Neuronal stem cell (in vitro differentiated cells): ENCODE measurements around the gene PSMG3.

ENCODE experiments used
- DNase-seq: peaks from one replicate; pipeline ENCODE4 v3.0.0-alpha.2; 2013; ENCODE audit warnings: low spot score
- H2AFZ ChIP-seq: one replicate; pipeline ENCODE4 v1.6.1; 2013; ENCODE audit warnings: mild to moderate bottlenecking, low read length, inconsistent platforms
- H2AK5ac ChIP-seq: 2 replicates; pipeline ENCODE4 v1.6.1; 2013; ENCODE audit warnings: low read depth, mild to moderate bottlenecking, inconsistent platforms, low read length, moderate library complexity, mixed read lengths
- H2BK120ac ChIP-seq: 2 replicates; pipeline ENCODE4 v1.6.1; 2013; ENCODE audit warnings: low read depth, mild to moderate bottlenecking, inconsistent platforms, low read length, moderate library complexity, mixed read lengths
- H2BK12ac ChIP-seq: one replicate; pipeline ENCODE4 v1.6.1; 2013; ENCODE audit warnings: low read length, inconsistent platforms
- H2BK15ac ChIP-seq: 2 replicates; pipeline ENCODE4 v1.6.1; 2013; ENCODE audit warnings: mild to moderate bottlenecking, low read length, inconsistent platforms, mixed read lengths
- H2BK5ac ChIP-seq: one replicate; pipeline ENCODE4 v1.6.1; 2013; ENCODE audit warnings: inconsistent platforms, mild to moderate bottlenecking, low read length, moderate library complexity
- H3K14ac ChIP-seq: one replicate; pipeline ENCODE4 v1.6.1; 2013; ENCODE audit warnings: low read length, inconsistent platforms
- H3K18ac ChIP-seq: 2 replicates; pipeline ENCODE4 v1.6.1; 2013; ENCODE audit warnings: low read length, inconsistent platforms
- H3K23ac ChIP-seq: 2 replicates; pipeline ENCODE4 v1.6.1; 2013; ENCODE audit warnings: low read depth, mild to moderate bottlenecking, mixed read lengths, low read length, inconsistent platforms; ENCODE audit not compliant: poor library complexity
- H3K27ac ChIP-seq: replicated peaks from 3 replicates; pipeline ENCODE4 v1.5.1; 2013; ENCODE audit warnings: low read length, inconsistent platforms
- H3K27me3 ChIP-seq, 3 experiments: 2 replicates each; pipeline ENCODE4 v1.6.1; 2013; ENCODE audit warnings: low read length in 3 of 3, mild to moderate bottlenecking in 2 of 3, inconsistent platforms in 1 of 3, low read depth in 1 of 3, mixed read lengths in 1 of 3, moderate library complexity in 1 of 3; ENCODE audit not compliant: control insufficient read depth in 3 of 3, insufficient read depth in 3 of 3
- H3K36me3 ChIP-seq, 2 donors: replicated peaks in 1 of 2; 2 replicates each; pipeline ENCODE4 v1.6.1; 2013; ENCODE audit warnings: low read length in 2 of 2; ENCODE audit not compliant: control insufficient read depth in 2 of 2, insufficient read depth in 2 of 2
- H3K4ac ChIP-seq: 2 replicates; pipeline ENCODE4 v1.6.1; 2013; ENCODE audit warnings: inconsistent platforms, mild to moderate bottlenecking, low read length, moderate library complexity
- H3K4me1 ChIP-seq, 2 donors: 1 replicate in 1 of 2; 2 replicates in 1 of 2; pipeline ENCODE4 v1.6.1; 2013; ENCODE audit warnings: low read length in 2 of 2, low read depth in 1 of 2; ENCODE audit not compliant: control insufficient read depth in 2 of 2, insufficient read depth in 1 of 2
- H3K4me2 ChIP-seq: one replicate; pipeline ENCODE4 v1.6.1; 2013; ENCODE audit warnings: mild to moderate bottlenecking, low read length, inconsistent platforms; ENCODE audit not compliant: insufficient read depth, poor library complexity, severe bottlenecking
- H3K4me3 ChIP-seq, 2 donors: 2 replicates each; pipeline ENCODE4 v1.5.1; 2013; ENCODE audit warnings: low read length in 2 of 2, mild to moderate bottlenecking in 2 of 2, inconsistent platforms in 1 of 2, moderate library complexity in 1 of 2
- H3K79me1 ChIP-seq: one replicate; pipeline ENCODE4 v1.6.1; 2013; ENCODE audit warnings: low read depth, mild to moderate bottlenecking, inconsistent platforms, low read length, moderate library complexity
- H3K9ac ChIP-seq: one replicate; pipeline ENCODE4 v1.6.1; 2013; ENCODE audit warnings: mild to moderate bottlenecking, low read depth, low read length, inconsistent platforms; ENCODE audit not compliant: poor library complexity
- H3K9me3 ChIP-seq, 2 donors: replicated peaks in 1 of 2; 2 replicates each; pipeline versions ENCODE3 to v1.6.1; 2013; ENCODE audit warnings: low read length in 2 of 2, mild to moderate bottlenecking in 2 of 2, inconsistent platforms in 1 of 2, low read depth in 1 of 2, mixed read lengths in 1 of 2, moderate library complexity in 1 of 2; ENCODE audit not compliant: control insufficient read depth in 2 of 2, insufficient read depth in 1 of 2
- H4K8ac ChIP-seq: one replicate; pipeline ENCODE4 v1.6.1; 2013; ENCODE audit warnings: low read depth, mild to moderate bottlenecking, inconsistent platforms, low read length, moderate library complexity
- H4K91ac ChIP-seq: one replicate; pipeline ENCODE4 v1.6.1; 2013; ENCODE audit warnings: low read length, low read depth, mild to moderate bottlenecking, inconsistent platforms; ENCODE audit not compliant: poor library complexity
- WGBS, 2 donors: extraction: QIAGEN DNeasy Blood & Tissue Kit; methylation state at CpG; one replicate each; pipeline ENCODE4 v1.1.7; 2013; ENCODE audit warnings: missing lambda C conversion rate in 2 of 2, mixed read lengths in 1 of 2; ENCODE audit not compliant: insufficient read length in 2 of 2, insufficient replicate concordance in 1 of 2; ENCODE audit errors: extremely low coverage in 2 of 2; 5-methylcytosine and 5-hydroxymethylcytosine counted together

Gene PSMG3

GRCh38 chr7:1557771-1558170, 12.1 kb downstream of the PSMG3 start:
- Histone ChIP-seq H3K27me3 (no peaks in the 10 kb centered on the region), H3K4me3 (no peak overlapping the region), H3K18ac (peak overlapping the region; percentile 58), H3K9ac (peak overlapping the region; percentile 78), H3K79me1 (no peaks in the 10 kb centered on the region), H3K4me2 (no peak overlapping the region), H4K91ac (no peak overlapping the region), H2BK120ac (peak overlapping the region; percentile 95), H4K8ac (no peak overlapping the region), H2BK5ac (peak overlapping the region; percentile 69), H2AK5ac (peak overlapping the region; percentile 97), H3K9me3 (no peaks in the 10 kb centered on the region), H3K27ac (no peak overlapping the region), H3K14ac (no peak overlapping the region), H3K36me3 (no peaks in the 10 kb centered on the region), H2BK12ac (no peak overlapping the region), H3K4ac (peak overlapping the region; percentile 66), H3K23ac (peak overlapping the region; percentile 62), H2BK15ac (peak overlapping the region; percentile 96), H2AFZ (peak overlapping the region; percentile 60), H3K4me1 (peaks cover 11 to 16% of the 10 kb centered on the region in 2 donors)
- no CpG with 5 or more reads among the region's 10 CpGs for WGBS, 2 donors
- DNase-seq: no peak

GRCh38 chr7:1557006-1557405, 12.8 kb downstream of the PSMG3 start:
- H3K27me3 ChIP-seq: no peaks in the 10 kb centered on the region
- no peak overlapping the region for H3K4me2 ChIP-seq
- no peak overlapping the region for H3K27ac ChIP-seq
- H3K9ac ChIP-seq: no peak overlapping the region
- H3K9me3 ChIP-seq: no peaks in the 10 kb centered on the region
- H2AK5ac ChIP-seq: peak overlapping the region; percentile 60
- no peak overlapping the region for H2BK15ac ChIP-seq
- H3K23ac ChIP-seq: no peak overlapping the region
- peaks cover 11 to 14% of the 10 kb centered on the region in 2 donors for H3K4me1 ChIP-seq
- H3K14ac ChIP-seq: no peak overlapping the region
- WGBS, 2 donors: no CpG with 5 or more reads among the region's 7 CpGs
- DNase-seq: no peak
- no peak overlapping the region for H4K8ac ChIP-seq
- no peaks in the 10 kb centered on the region for H3K79me1 ChIP-seq
- H2BK5ac ChIP-seq: no peak overlapping the region
- no peak overlapping the region for H3K4ac ChIP-seq
- H2BK12ac ChIP-seq: no peak overlapping the region
- no peak overlapping the region for H3K4me3 ChIP-seq
- no peak overlapping the region for H2BK120ac ChIP-seq
- no peak overlapping the region for H2AFZ ChIP-seq
- H3K36me3 ChIP-seq: no peaks in the 10 kb centered on the region
- no peak overlapping the region for H4K91ac ChIP-seq
- H3K18ac ChIP-seq: no peak overlapping the region

GRCh38 chr7:1555813-1556543, 13.9 kb downstream of the PSMG3 start, which contains the start of gene TMEM184A:
Gene TMEM184A, minus strand, starts transcription at chr7:1556205. Its CDS starts 721 bp downstream, at chr7:1555484.
- no peaks in the 10 kb centered on the region for H3K27me3 ChIP-seq
- H2BK12ac ChIP-seq: peak within 1 kb of the TSS; percentile 84
- no peak within 1 kb of the TSS for H3K27ac ChIP-seq
- peak within 1 kb of the TSS; percentile 89 for H3K14ac ChIP-seq
- no CpG with 5 or more reads among the region's 23 CpGs for WGBS, 2 donors
- H4K91ac ChIP-seq: peak within 1 kb of the TSS; percentile 79
- H3K4ac ChIP-seq: peak within 1 kb of the TSS; percentile 94
- H3K79me1 ChIP-seq: no peaks in the 10 kb centered on the region
- peak within 1 kb of the TSS; percentile 83 for H2BK5ac ChIP-seq
- H4K8ac ChIP-seq: peak within 1 kb of the TSS; percentile 43
- DNase-seq: no peak
- H3K4me3 ChIP-seq: peak within 1 kb of the TSS in 1 of 2 donors; percentile 33
- peak within 1 kb of the TSS; percentile 91 for H3K23ac ChIP-seq
- H3K36me3 ChIP-seq: no peaks in the 10 kb centered on the region
- H3K18ac ChIP-seq: peak within 1 kb of the TSS; percentile 94
- no peaks in the 10 kb centered on the region for H3K9me3 ChIP-seq
- H2BK120ac ChIP-seq: peak within 1 kb of the TSS; percentile 83
- H3K9ac ChIP-seq: no peak within 1 kb of the TSS
- peaks cover 11 to 13% of the 10 kb centered on the region in 2 donors for H3K4me1 ChIP-seq
- peak within 1 kb of the TSS; percentile 97 for H2AK5ac ChIP-seq
- H2BK15ac ChIP-seq: peak within 1 kb of the TSS; percentile 2
- H3K4me2 ChIP-seq: no peak within 1 kb of the TSS
- peak within 1 kb of the TSS; percentile 79 for H2AFZ ChIP-seq

- Histone ChIP-seq H3K4me1 (peaks cover 11 to 13% of the 10 kb centered on the region in 2 donors), H3K4me3 (peak overlapping the region in 1 of 2 donors; percentile 33), H3K4me2 (no peak overlapping the region), H3K9ac (no peak overlapping the region), H3K79me1 (peaks cover 2% of the 10 kb centered on the region), H2BK12ac (peak overlapping the region; percentile 84), H4K8ac (peak overlapping the region; percentile 43), H3K4ac (peak overlapping the region; percentile 94), H3K9me3 (no peaks in the 10 kb centered on the region), H3K18ac (peak overlapping the region; percentile 94), H2BK120ac (peak overlapping the region; percentile 83), H2BK5ac (peak overlapping the region; percentile 83), H3K23ac (peak overlapping the region; percentile 91), H3K27me3 (no peaks in the 10 kb centered on the region), H3K27ac (no peak overlapping the region), H4K91ac (peak overlapping the region; percentile 79), H3K36me3 (no peaks in the 10 kb centered on the region), H3K14ac (peak overlapping the region; percentile 89), H2AFZ (peak overlapping the region; percentile 79), H2AK5ac (peak overlapping the region; percentile 97), H2BK15ac (peak overlapping the region; percentile 2)
- no CpG with 5 or more reads among the region's 35 CpGs for WGBS, 2 donors
- no peak for DNase-seq
These were observed 14.6 kb downstream of the PSMG3 start for GRCh38 chr7:1555046-1555812.
